Keratinocyte (primary cell): ENCODE data around the gene RTEL1. TPM values are rescaled to one million over a fixed set of nuclear protein-coding genes. Genes with fewer than 3 reads are reported as not detected.

Experiments
- DNase-seq: peaks from one replicate; pipeline ENCODE4 v3.0.0-alpha.2; 2011; ENCODE audit warnings: low read depth, missing footprints, low spot score
- FAIRE-seq: peaks from 2 replicates; lab custom pipeline; 2011; peaks lifted over from hg19 to GRCh38; lab: Jason Lieb, UNC
- H2AFZ ChIP-seq: 2 replicates; pipeline ENCODE4 v1.6.0; 2012; ENCODE audit warnings: low read length, control low read depth, inconsistent platforms; ENCODE audit not compliant: control insufficient read depth
- H3K27ac ChIP-seq: 2 replicates; pipeline ENCODE4 v1.5.1; 2011; ENCODE audit warnings: low read length; ENCODE audit not compliant: control insufficient read depth, insufficient read depth
- H3K27me3 ChIP-seq: 3 replicates; pipeline ENCODE4 v1.6.0; 2011; ENCODE audit warnings: low read length; ENCODE audit not compliant: control insufficient read depth, insufficient read depth; ENCODE audit errors: extremely low read depth
- H3K36me3 ChIP-seq, 2 experiments: 2 replicates in 1 of 2; 3 replicates in 1 of 2; pipeline ENCODE4 v1.5.1; 2011; ENCODE audit warnings: low read length in 2 of 2, mild to moderate bottlenecking in 1 of 2; ENCODE audit not compliant: control insufficient read depth in 2 of 2, insufficient read depth in 2 of 2; ENCODE audit errors: extremely low read depth in 1 of 2
- H3K4me1 ChIP-seq: 3 replicates; pipeline ENCODE4 v1.5.1; 2011; ENCODE audit warnings: low read length; ENCODE audit not compliant: control insufficient read depth, insufficient read depth; ENCODE audit errors: extremely low read depth
- H3K4me2 ChIP-seq: 3 replicates; pipeline ENCODE4 v1.6.0; 2011; ENCODE audit warnings: low read depth, low read length; ENCODE audit not compliant: control insufficient read depth, insufficient read depth; ENCODE audit errors: extremely low read depth
- H3K4me3 ChIP-seq, 3 experiments: fragments of 200-600 bp in 1 of 3; sonication (generic) in 1 of 3; 2 replicates in 2 of 3; 3 replicates in 1 of 3; pipeline ENCODE4 v1.5.1; 2011 to 2016; ENCODE audit warnings: low read length in 3 of 3, mild to moderate bottlenecking in 3 of 3, control low read depth in 2 of 3, inconsistent platforms in 1 of 3, low read depth in 1 of 3, mixed read lengths in 1 of 3, mixed run types in 1 of 3, moderate library complexity in 1 of 3; ENCODE audit not compliant: control insufficient read depth in 2 of 3, insufficient read depth in 2 of 3; ENCODE audit errors: extremely low read depth in 1 of 3
- H3K79me2 ChIP-seq: 2 replicates; pipeline ENCODE4 v1.6.0; 2012; ENCODE audit warnings: low read length; ENCODE audit not compliant: control insufficient read depth, insufficient read depth
- H3K9ac ChIP-seq: 3 replicates; pipeline ENCODE4 v1.6.0; 2011; ENCODE audit warnings: low read length; ENCODE audit not compliant: control insufficient read depth, insufficient read depth; ENCODE audit errors: extremely low read depth
- H3K9me1 ChIP-seq: 3 replicates; pipeline ENCODE4 v1.6.0; 2011; ENCODE audit warnings: low read length; ENCODE audit not compliant: control insufficient read depth, insufficient read depth; ENCODE audit errors: extremely low read depth
- H3K9me3 ChIP-seq: 2 replicates; pipeline ENCODE4 v1.5.1; 2012; ENCODE audit warnings: low read depth, low read length; ENCODE audit not compliant: control insufficient read depth
- H4K20me1 ChIP-seq: 3 replicates; pipeline ENCODE4 v1.6.0; 2011; ENCODE audit warnings: low read length; ENCODE audit not compliant: control insufficient read depth, insufficient read depth; ENCODE audit errors: extremely low read depth
- EZH2 ChIP-seq: IDR thresholded peaks from one replicate; pipeline ENCODE4 v1.6.1; 2012; ENCODE audit warnings: inconsistent platforms, mild to moderate bottlenecking, low read length, moderate library complexity
- dilution Hi-C: fragments of 300-500 bp; cut with MboI; formaldehyde crosslinking; loops from one replicate; pipeline ENCODE4 v1.7.0; 2020; ENCODE audit warnings: low sequenced_read_pairs; ENCODE audit not compliant: extremely low pct_ligation_motif_present
- polyA plus RNA-seq, 5 experiments: library from polyadenylated mRNA; depleted of rRNA in 3 of 5; stranded (reverse) in 3 of 5; stranded (forward) in 1 of 5; unstranded in 1 of 5; fragments of >200 nt; gene quantifications; 1 replicate in 1 of 5; 2 replicates in 3 of 5; 3 replicates in 1 of 5; pipeline versions ENCODE4 v1.2.1 to v1.2.3, GENCODE V29; 2011 to 2012; ENCODE audit warnings: missing spikeins in 2 of 5, low read depth in 1 of 5, low replicate concordance in 1 of 5
- TF ChIP-seq, protein P1 (sequence below), 3 experiments: IDR thresholded peaks in 1 of 3; conservative IDR thresholded peaks in 1 of 3; optimal IDR thresholded peaks in 1 of 3; 2 replicates in 2 of 3; 3 replicates in 1 of 3; pipeline versions ENCODE3 to v1.5.1; 2011; ENCODE audit warnings: low read length in 3 of 3, mild to moderate bottlenecking in 3 of 3, moderate library complexity in 2 of 3, control low read depth in 1 of 3, inconsistent platforms in 1 of 3; ENCODE audit not compliant: insufficient read depth in 2 of 3; ENCODE audit errors: extremely low read depth in 1 of 3

The RTEL1 gene
- polyA plus RNA-seq, 1 donor (not counting 4 experiments of a cell fraction or from before 2014, with no cell fraction given), result 12.4 TPM

DNA sequence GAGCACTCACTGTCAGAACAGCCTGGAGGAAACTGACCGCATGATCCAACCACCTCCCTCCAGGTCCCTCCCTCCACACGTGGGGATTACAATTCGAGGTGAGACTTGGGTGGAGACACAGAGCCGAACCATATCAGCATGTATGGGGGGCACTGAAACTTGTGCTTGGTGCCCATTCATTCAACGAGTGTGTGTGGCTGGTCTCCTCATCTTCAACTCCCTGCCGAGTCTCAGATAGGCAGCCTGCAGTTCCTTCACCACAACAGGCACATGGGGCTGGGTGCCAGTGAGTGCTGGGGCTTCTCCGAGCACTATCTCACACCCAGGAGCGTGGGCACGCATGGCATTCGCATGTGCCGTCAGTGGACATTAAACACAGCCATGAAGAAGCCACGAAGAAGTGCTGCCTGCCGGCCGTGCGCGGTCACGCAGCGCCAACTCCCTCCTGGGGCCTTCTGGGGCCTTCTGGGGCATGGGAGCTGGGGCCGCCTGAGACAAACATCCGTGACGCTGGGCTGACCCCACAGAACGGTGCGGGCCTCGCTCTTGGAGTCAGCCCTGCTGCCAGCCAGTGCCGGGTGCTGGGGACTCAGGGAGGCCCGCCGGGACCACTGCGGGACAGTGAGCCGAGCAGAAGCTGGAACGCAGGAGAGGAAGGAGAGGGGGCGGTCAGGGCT lies 714 bp upstream of the RTEL1 start:
- dilution Hi-C loops, result no loop called here
- peaks cover 24% of the 10 kb centered on the region for H3K79me2 ChIP-seq
- peaks cover 6 to 10% of the 10 kb centered on the region in 2 experiments for H3K36me3 ChIP-seq
- peak overlapping the region; percentile 81 to 97 (median 94) for H3K4me3 ChIP-seq
- FAIRE-seq (no peak), DNase-seq (no peak)
- H3K9me3 ChIP-seq, result no peaks in the 10 kb centered on the region
- no peaks in the 10 kb centered on the region for H3K27me3 ChIP-seq
- H3K9ac ChIP-seq, result peak overlapping the region; percentile 83
- H3K4me2 ChIP-seq, result peak overlapping the region; percentile 80
- H4K20me1 ChIP-seq, result no peaks in the 10 kb centered on the region
- no peaks in the 10 kb centered on the region for H3K9me1 ChIP-seq
- H3K27ac ChIP-seq, result peak overlapping the region; percentile 55
- no peak for TF ChIP-seq EZH2
- TF ChIP-seq, protein P1, sequence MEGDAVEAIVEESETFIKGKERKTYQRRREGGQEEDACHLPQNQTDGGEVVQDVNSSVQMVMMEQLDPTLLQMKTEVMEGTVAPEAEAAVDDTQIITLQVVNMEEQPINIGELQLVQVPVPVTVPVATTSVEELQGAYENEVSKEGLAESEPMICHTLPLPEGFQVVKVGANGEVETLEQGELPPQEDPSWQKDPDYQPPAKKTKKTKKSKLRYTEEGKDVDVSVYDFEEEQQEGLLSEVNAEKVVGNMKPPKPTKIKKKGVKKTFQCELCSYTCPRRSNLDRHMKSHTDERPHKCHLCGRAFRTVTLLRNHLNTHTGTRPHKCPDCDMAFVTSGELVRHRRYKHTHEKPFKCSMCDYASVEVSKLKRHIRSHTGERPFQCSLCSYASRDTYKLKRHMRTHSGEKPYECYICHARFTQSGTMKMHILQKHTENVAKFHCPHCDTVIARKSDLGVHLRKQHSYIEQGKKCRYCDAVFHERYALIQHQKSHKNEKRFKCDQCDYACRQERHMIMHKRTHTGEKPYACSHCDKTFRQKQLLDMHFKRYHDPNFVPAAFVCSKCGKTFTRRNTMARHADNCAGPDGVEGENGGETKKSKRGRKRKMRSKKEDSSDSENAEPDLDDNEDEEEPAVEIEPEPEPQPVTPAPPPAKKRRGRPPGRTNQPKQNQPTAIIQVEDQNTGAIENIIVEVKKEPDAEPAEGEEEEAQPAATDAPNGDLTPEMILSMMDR (optimal IDR thresholded peaks at IDR 0.05 in 1 of 3, IDR thresholded peaks at IDR 0.05 in 1 of 3, conservative IDR thresholded peaks at IDR 0.05 in 1 of 3; ENCODE audit: extremely low read depth in 1 of 3, insufficient read depth in 2 of 3, low read length in 3 of 3), result no peak
- peak overlapping the region; percentile 87 for H2AFZ ChIP-seq
- H3K4me1 ChIP-seq, result peaks cover 14% of the 10 kb centered on the region

DNA sequence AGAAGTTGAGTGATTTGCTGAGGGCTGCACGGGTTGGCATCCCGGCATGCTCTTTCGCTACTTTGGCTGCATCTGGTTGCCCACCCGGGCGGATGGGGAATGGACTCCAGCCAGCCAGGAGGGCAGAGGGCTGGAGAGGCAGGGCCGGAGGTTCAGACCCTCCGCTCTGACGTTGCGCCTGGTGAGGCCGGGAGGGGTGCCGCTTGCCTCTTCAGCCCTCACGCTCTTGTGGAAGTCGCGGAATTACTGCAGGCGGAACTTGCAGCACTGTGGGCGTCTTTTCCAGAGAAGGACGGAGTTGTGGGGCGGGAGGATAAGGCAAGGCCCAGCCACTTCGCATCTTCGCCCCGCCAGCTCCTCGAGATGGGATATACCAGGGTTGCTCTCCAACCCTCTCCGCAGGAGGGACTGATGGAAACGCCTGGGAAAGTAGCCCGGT lies 656 bp downstream of the RTEL1 start:
- TF ChIP-seq, protein P1 (optimal IDR thresholded peaks at IDR 0.05 in 1 of 3, IDR thresholded peaks at IDR 0.05 in 1 of 3, conservative IDR thresholded peaks at IDR 0.05 in 1 of 3; ENCODE audit: extremely low read depth in 1 of 3, insufficient read depth in 2 of 3, low read length in 3 of 3), result no peak
- TF ChIP-seq EZH2, result no peak
- peaks cover 14% of the 10 kb centered on the region for H3K4me1 ChIP-seq
- H3K4me3 ChIP-seq, result peak overlapping the region; percentile 81 to 97 (median 94)
- peaks cover 12 to 17% of the 10 kb centered on the region in 2 experiments for H3K36me3 ChIP-seq
- H2AFZ ChIP-seq, result peak overlapping the region; percentile 96
- peaks cover 25% of the 10 kb centered on the region for H3K79me2 ChIP-seq
- H4K20me1 ChIP-seq, result no peaks in the 10 kb centered on the region
- peak overlapping the region; percentile 55 for H3K27ac ChIP-seq
- FAIRE-seq (no peak), DNase-seq (no peak)
- peak overlapping the region; percentile 80 for H3K4me2 ChIP-seq
- no peaks in the 10 kb centered on the region for H3K9me1 ChIP-seq
- dilution Hi-C loops, result no loop called here
- H3K27me3 ChIP-seq, result no peaks in the 10 kb centered on the region
- no peaks in the 10 kb centered on the region for H3K9me3 ChIP-seq
- H3K9ac ChIP-seq, result peak overlapping the region; percentile 83
